GM21390 (cell line): Measurements from ENCODE around the gene GJD3.

Experiments
- ATAC-seq: cut with Tn5 transposase; IDR thresholded peaks from one replicate; pipeline ENCODE4 v1.9.1; 2021; ENCODE audit not compliant: unreplicated experiment

Gene GJD3

GRCh38 chr17:40325156-40326013 lies 39.2 kb downstream of the GJD3 start:
- ATAC-seq: no peak

- ATAC-seq: peak; percentile 1
These were observed 40.9 kb downstream of the GJD3 start for GRCh38 chr17:40323391-40324381.

GRCh38 chr17:40322358-40323315 lies 41.9 kb downstream of the GJD3 start:
- ATAC-seq: peak; percentile 27

- no peak for ATAC-seq
These were observed 42.6 kb downstream of the GJD3 start for GRCh38 chr17:40321961-40322357.

GRCh38 chr17:40321524-40321929 lies 43.0 kb downstream of the GJD3 start:
- no peak for ATAC-seq

GRCh38 chr17:40320756-40321523 lies 43.6 kb downstream of the GJD3 start:
- no peak for ATAC-seq

GRCh38 chr17:40319651-40320540 lies 44.6 kb downstream of the GJD3 start:
- no peak for ATAC-seq

GRCh38 chr17:40318830-40319391 lies 45.6 kb downstream of the GJD3 start:
- ATAC-seq: no peak

GRCh38 chr17:40317880-40318829 lies 46.4 kb downstream of the GJD3 start:
- peak; percentile 60 for ATAC-seq

- ATAC-seq: no peak
These were observed 47.1 kb downstream of the GJD3 start for GRCh38 chr17:40317345-40317873.

GRCh38 chr17:40316571-40317344 lies 47.8 kb downstream of the GJD3 start:
- no peak for ATAC-seq

- no peak for ATAC-seq
These were observed 48.6 kb downstream of the GJD3 start for GRCh38 chr17:40315678-40316570.

- no peak for ATAC-seq
These were observed 49.3 kb downstream of the GJD3 start for GRCh38 chr17:40315206-40315605.

GRCh38 chr17:40314584-40314956 lies 50.0 kb downstream of the GJD3 start:
- no peak for ATAC-seq
